GM12878 (cell line): ENCODE measurements around the gene PITRM1. TPM values are rescaled to one million over a fixed set of nuclear protein-coding genes. Genes with fewer than 3 reads are reported as not detected.

Experiments
- ATAC-seq: fragments of 200-7000 bp; cut with Tn5 transposase; 3 replicates; pipeline ENCODE4 v1.9.1; 2020; ENCODE audit warnings: mild to moderate bottlenecking, moderate library complexity
- BruUV-seq: library from RNA; stranded (reverse); fragments of 400-500 nt; replicated peaks from 2 replicates; lab custom pipeline; 2021; lab: Mats Ljungman, UMichigan
- CTCF ChIA-PET: fragments of 300-600 bp; sonication (Branson Sonifier 250); formaldehyde crosslinking; extraction: SDS; loops from one replicate; lab custom pipeline; 2021; ENCODE audit warnings: inconsistent platforms; lab: Yijun Ruan, JAX
- POLR2A ChIA-PET: fragments of 350-600 bp; formaldehyde crosslinking; extraction: SDS; loops from one replicate; lab custom pipeline; 2021; ENCODE audit warnings: inconsistent platforms; lab: Charles Lee
- RAD21 ChIA-PET: fragments of 300-600 bp; sonication (Branson Sonifier 250); formaldehyde crosslinking; loops from one replicate; lab custom pipeline; 2023; ENCODE audit warnings: antibody characterized with exemption; ENCODE audit not compliant: unreplicated experiment; lab: Charles Lee
- SMC1A ChIA-PET: fragments of 300-600 bp; sonication (Branson Sonifier 250); formaldehyde crosslinking; loops from one replicate; lab custom pipeline; 2023; ENCODE audit not compliant: unreplicated experiment, uncharacterized antibody; lab: Charles Lee
- DNase-seq: peaks from one replicate; pipeline ENCODE4 v3.0.0-alpha.2; 2011; ENCODE audit warnings: low read depth, low spot score
- FAIRE-seq: peaks from 3 replicates; lab custom pipeline; 2011; peaks lifted over from hg19 to GRCh38; lab: Jason Lieb, UNC
- H2AFZ ChIP-seq: 2 replicates; pipeline ENCODE4 v1.6.0; 2011; ENCODE audit warnings: low read depth, low read length, control low read depth; ENCODE audit not compliant: control insufficient read depth
- H3K27ac ChIP-seq: 2 replicates; pipeline ENCODE4 v1.5.1; 2011; ENCODE audit warnings: control low read depth; ENCODE audit not compliant: control insufficient read depth, insufficient read depth
- H3K27me3 ChIP-seq, 2 experiments: replicated peaks in 1 of 2; 2 replicates each; pipeline versions ENCODE4 v1.6.0 to v1.6.1; 2011; ENCODE audit warnings: low read length in 1 of 2; ENCODE audit not compliant: control insufficient read depth in 2 of 2, insufficient read depth in 2 of 2
- H3K36me3 ChIP-seq, 2 experiments: 2 replicates each; pipeline ENCODE4 v1.5.1; 2011; ENCODE audit warnings: low read length in 1 of 2; ENCODE audit not compliant: control insufficient read depth in 2 of 2, insufficient read depth in 2 of 2
- H3K4me1 ChIP-seq: 2 replicates; pipeline ENCODE4 v1.6.1; 2011; ENCODE audit warnings: mild to moderate bottlenecking, low read length, moderate library complexity, mixed read lengths; ENCODE audit not compliant: control insufficient read depth, insufficient read depth
- H3K4me2 ChIP-seq: 2 replicates; pipeline ENCODE4 v1.6.0; 2011; ENCODE audit warnings: control low read depth; ENCODE audit not compliant: control insufficient read depth, insufficient read depth
- H3K4me3 ChIP-seq: fragments of 200-600 bp; sonication (generic); 2 replicates; pipeline ENCODE4 v1.5.1; 2016
- H3K79me2 ChIP-seq: 2 replicates; pipeline ENCODE4 v1.6.0; 2011; ENCODE audit warnings: low read length; ENCODE audit not compliant: control insufficient read depth, insufficient read depth
- H3K9ac ChIP-seq: 2 replicates; pipeline ENCODE4 v1.8.0; 2011; ENCODE audit warnings: low read length, control low read depth, mixed read lengths; ENCODE audit not compliant: control insufficient read depth, insufficient read depth
- H3K9me3 ChIP-seq: replicated peaks from 3 replicates; pipeline ENCODE4 v1.5.1; 2011; ENCODE audit warnings: mild to moderate bottlenecking, low read length; ENCODE audit not compliant: control insufficient read depth, insufficient read depth
- H4K20me1 ChIP-seq: 2 replicates; pipeline ENCODE4 v1.6.0; 2011; ENCODE audit not compliant: control insufficient read depth, insufficient read depth
- GATAD2B ChIP-seq: fragments of 450-650 bp; conservative IDR thresholded peaks from 2 replicates; pipeline ENCODE4 v1.6.1; 2017; ENCODE audit warnings: low read depth, mild to moderate bottlenecking, moderate library complexity
- HDGF ChIP-seq: fragments of 450-650 bp; IDR thresholded peaks from 2 replicates; pipeline ENCODE4 v1.6.1; 2016; ENCODE audit warnings: antibody characterized with exemption
- PAX8 ChIP-seq: fragments of 450-650 bp; IDR thresholded peaks from 2 replicates; pipeline ENCODE4 v1.6.1; 2017; ENCODE audit warnings: mild to moderate bottlenecking, moderate library complexity
- PML ChIP-seq: IDR thresholded peaks from 2 replicates; pipeline ENCODE4 v1.6.1; 2012; ENCODE audit warnings: low read length, inconsistent platforms
- RB1 ChIP-seq: fragments of 450-650 bp; formaldehyde crosslinking; IDR thresholded peaks from 2 replicates; pipeline ENCODE4 v1.6.1; 2017; ENCODE audit warnings: mild to moderate bottlenecking, borderline replicate concordance
- SP1 ChIP-seq: IDR thresholded peaks from one replicate; pipeline ENCODE4 v1.6.1; 2011; ENCODE audit warnings: low read depth, low read length
- SREBF2 ChIP-seq: IDR thresholded peaks from 2 replicates; pipeline ENCODE4 v1.6.1; 2012; ENCODE audit warnings: mild to moderate bottlenecking, low read length
- YY1 ChIP-seq: IDR thresholded peaks from 2 replicates; pipeline ENCODE4 v1.6.1; 2011; ENCODE audit warnings: low read depth, mild to moderate bottlenecking, low read length
- WGBS: methylation state at CpG from one replicate; pipeline ENCODE4 v1.1.6; 2016; ENCODE audit warnings: low lambda C conversion rate; ENCODE audit not compliant: insufficient replicate concordance, insufficient coverage; ENCODE audit errors: missing lambda C conversion rate; 5-methylcytosine and 5-hydroxymethylcytosine counted together
- in situ Hi-C: fragments of 300-500 bp; cut with MboI; formaldehyde crosslinking; loops from 9 replicates; pipeline ENCODE4 v1.14.3; 2018; ENCODE audit warnings: mixed read lengths
- intact Hi-C: fragments of 100-400 bp; cut with micrococcal nuclease; formaldehyde crosslinking; loops from one replicate; pipeline ENCODE4 v1.14.2; 2022; ENCODE audit not compliant: unreplicated experiment
- polyA plus RNA-seq, 11 experiments: library from polyadenylated mRNA; depleted of rRNA in 4 of 11; unstranded in 6 of 11; stranded (reverse) in 5 of 11; fragments of >200 nt; fragmentation: Nextera tagmentation in 4 of 11; fragmentation: Illumina TruSeq in 1 of 11; extraction: Ambion mirVana in 4 of 11; extraction: Trizol in 1 of 11; gene quantifications; 1 replicate in 1 of 11; 2 replicates in 10 of 11; pipeline versions ENCODE4 v1.2.1 to v1.2.3, GENCODE V29; 2011 to 2016; ENCODE audit warnings: inconsistent platforms in 2 of 11, missing spikeins in 2 of 11, low read depth in 1 of 11
- total RNA-seq, 4 experiments: library from RNA; depleted of rRNA in 3 of 4; stranded (reverse); fragments of >200 nt in 3 of 4; fragmentation: Illumina TruSeq in 1 of 4; extraction: Trizol in 1 of 4; gene quantifications; 2 replicates each; pipeline versions ENCODE4 v1.2.1 to v1.2.3, GENCODE V29; 2013 to 2021
- TF ChIP-seq, protein P1 (sequence below): fragments of 450-650 bp; IDR thresholded peaks from 2 replicates; pipeline ENCODE4 v1.6.1; 2018; ENCODE audit warnings: borderline replicate concordance, mild to moderate bottlenecking; ENCODE audit not compliant: partially characterized antibody
- TF ChIP-seq, protein P2 (sequence below): IDR thresholded peaks from 2 replicates; pipeline ENCODE4 v1.6.1; 2012; ENCODE audit warnings: low read depth, low read length, improper control_type of control experiment

The PITRM1 gene
- total and polyA plus RNA-seq, 10 of the 15 experiments (the other 5 are each of a cell fraction or from before 2014, with no cell fraction given): 15.5 to 53.0 (median 45.0) TPM

DNA sequence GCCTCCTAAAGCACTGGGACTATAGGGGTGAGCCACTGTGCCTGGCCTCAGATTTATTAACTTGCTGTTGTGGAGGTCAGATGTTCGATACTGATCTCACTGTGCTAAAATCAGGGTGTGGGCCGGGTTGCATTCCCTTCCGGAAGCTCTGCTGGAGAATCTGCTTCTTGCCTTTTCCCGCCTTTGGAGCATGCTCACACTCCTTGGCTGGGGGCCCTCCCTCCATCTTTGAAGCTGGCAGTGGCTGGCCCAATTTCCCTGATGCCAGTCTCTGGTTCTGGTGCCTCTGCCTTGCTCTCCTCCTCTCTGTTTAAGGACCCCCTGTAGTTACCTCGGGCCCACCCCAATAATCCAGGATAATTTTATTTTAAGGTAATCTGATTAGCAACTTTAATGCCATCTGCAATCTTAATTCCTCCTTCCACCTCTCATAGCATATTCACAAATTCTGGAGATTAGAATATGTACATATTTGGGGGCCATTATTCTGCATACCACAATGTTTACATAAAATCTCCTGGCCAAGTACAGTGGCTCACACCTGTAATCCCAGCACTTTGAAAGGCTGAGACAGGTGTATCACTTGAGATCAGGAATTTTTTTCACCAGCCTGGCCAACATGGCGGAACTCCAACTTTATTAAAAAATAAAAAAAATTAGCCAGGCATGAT lies 7.9 kb upstream of the PITRM1 start:
- H3K4me3 ChIP-seq: no peak overlapping the region
- ChIA-PET RAD21 (no interaction called here), CTCF (interaction anchor here (1.3 to 1.8 kb wide), 2 partner anchors 11 to 13 kb away, joined by 4 to 12 read pairs; no protein-coding TSS in a partner anchor), POLR2A (no interaction called here), SMC1A (no interaction called here)
- H3K4me1 ChIP-seq: peaks cover 6% of the 10 kb centered on the region; the same call in 1 of the 2 replicates
- no peaks in the 10 kb centered on the region for H3K79me2 ChIP-seq
- intact Hi-C loops (no loop called here), in situ Hi-C loops (no loop called here)
- no peak overlapping the region for H2AFZ ChIP-seq
- FAIRE-seq: no peak
- no peak for ATAC-seq
- DNase-seq: no peak
- WGBS: 47% methylated on average over 6 of the region's 6 CpGs
- H4K20me1 ChIP-seq: no peaks in the 10 kb centered on the region
- no peak overlapping the region for H3K4me2 ChIP-seq
- no TSS peak for BruUV-seq
- H3K27ac ChIP-seq: no peak overlapping the region
- no peaks in the 10 kb centered on the region for H3K36me3 ChIP-seq
- peaks cover 0 to 5% of the 10 kb centered on the region in 2 experiments; a peak in 3 of 4 replicates for H3K27me3 ChIP-seq
- no peak overlapping the region for H3K9ac ChIP-seq
- H3K9me3 ChIP-seq: no peaks in the 10 kb centered on the region
- TF ChIP-seq YY1: peak; percentile 58
- TF ChIP-seq PAX8: no peak

DNA sequence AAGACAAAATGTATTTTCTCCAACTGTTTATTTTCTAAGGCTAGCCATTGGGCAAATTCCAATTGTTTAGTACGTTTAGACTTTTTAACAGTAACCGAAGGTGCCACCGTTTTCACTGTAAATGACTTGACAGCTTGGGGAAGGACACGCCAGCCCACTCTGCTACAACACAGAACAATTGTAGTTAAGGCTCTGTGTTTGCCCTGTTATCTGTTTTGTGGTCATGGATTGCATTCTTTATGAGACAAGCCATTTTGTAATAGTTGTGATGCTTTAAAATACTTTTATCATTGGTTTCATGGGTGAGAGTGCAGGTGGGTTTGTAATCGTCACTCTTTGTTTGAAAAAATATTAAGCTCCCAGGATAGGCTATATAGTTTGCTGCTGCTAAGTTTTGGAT lies 6.6 kb upstream of the PITRM1 start:
- in situ Hi-C loops: no loop called here
- no peaks in the 10 kb centered on the region for H3K9me3 ChIP-seq
- no peak for TF ChIP-seq SREBF2
- no peak for TF ChIP-seq HDGF
- no peak for TF ChIP-seq GATAD2B
- no peak for TF ChIP-seq PML
- no peak for TF ChIP-seq SP1
- TF ChIP-seq, protein P1, sequence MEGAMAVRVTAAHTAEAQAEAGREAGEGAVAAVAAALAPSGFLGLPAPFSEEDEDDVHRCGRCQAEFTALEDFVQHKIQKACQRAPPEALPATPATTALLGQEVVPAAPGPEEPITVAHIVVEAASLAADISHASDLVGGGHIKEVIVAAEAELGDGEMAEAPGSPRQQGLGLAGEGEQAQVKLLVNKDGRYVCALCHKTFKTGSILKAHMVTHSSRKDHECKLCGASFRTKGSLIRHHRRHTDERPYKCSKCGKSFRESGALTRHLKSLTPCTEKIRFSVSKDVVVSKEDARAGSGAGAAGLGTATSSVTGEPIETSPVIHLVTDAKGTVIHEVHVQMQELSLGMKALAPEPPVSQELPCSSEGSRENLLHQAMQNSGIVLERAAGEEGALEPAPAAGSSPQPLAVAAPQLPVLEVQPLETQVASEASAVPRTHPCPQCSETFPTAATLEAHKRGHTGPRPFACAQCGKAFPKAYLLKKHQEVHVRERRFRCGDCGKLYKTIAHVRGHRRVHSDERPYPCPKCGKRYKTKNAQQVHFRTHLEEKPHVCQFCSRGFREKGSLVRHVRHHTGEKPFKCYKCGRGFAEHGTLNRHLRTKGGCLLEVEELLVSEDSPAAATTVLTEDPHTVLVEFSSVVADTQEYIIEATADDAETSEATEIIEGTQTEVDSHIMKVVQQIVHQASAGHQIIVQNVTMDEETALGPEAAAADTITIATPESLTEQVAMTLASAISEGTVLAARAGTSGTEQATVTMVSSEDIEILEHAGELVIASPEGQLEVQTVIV: no peak
- no peak for TF ChIP-seq RB1
- TF ChIP-seq, protein P2, sequence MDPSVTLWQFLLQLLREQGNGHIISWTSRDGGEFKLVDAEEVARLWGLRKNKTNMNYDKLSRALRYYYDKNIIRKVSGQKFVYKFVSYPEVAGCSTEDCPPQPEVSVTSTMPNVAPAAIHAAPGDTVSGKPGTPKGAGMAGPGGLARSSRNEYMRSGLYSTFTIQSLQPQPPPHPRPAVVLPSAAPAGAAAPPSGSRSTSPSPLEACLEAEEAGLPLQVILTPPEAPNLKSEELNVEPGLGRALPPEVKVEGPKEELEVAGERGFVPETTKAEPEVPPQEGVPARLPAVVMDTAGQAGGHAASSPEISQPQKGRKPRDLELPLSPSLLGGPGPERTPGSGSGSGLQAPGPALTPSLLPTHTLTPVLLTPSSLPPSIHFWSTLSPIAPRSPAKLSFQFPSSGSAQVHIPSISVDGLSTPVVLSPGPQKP: no peak

More for the DNA sequence above, 6.6 kb upstream of the PITRM1 start:
- WGBS: 57% methylated on average over 5 of the region's 5 CpGs
- ChIA-PET CTCF (no interaction called here), POLR2A (no interaction called here), RAD21 (no interaction called here), SMC1A (no interaction called here)
- Histone ChIP-seq H2AFZ (no peak overlapping the region), H3K27me3 (peaks cover 0 to 3% of the 10 kb centered on the region in 2 experiments; a peak in 3 of 4 replicates), H3K4me3 (no peak overlapping the region), H3K79me2 (no peaks in the 10 kb centered on the region), H3K9ac (no peak overlapping the region), H4K20me1 (no peaks in the 10 kb centered on the region), H3K4me1 (peaks cover 6% of the 10 kb centered on the region; the same call in 1 of the 2 replicates), H3K27ac (no peak overlapping the region), H3K4me2 (no peak overlapping the region), H3K36me3 (no peaks in the 10 kb centered on the region)
- no TSS peak for BruUV-seq
- no peak for ATAC-seq
- DNase-seq: no peak
- intact Hi-C loops: no loop called here
- FAIRE-seq: no peak
